Measurements from ENCODE around the gene GARIN5A. TPM values are rescaled to one million over a fixed set of nuclear protein-coding genes. Genes with fewer than 3 reads are reported as not detected.

GARIN5A gene
- total RNA-seq, 1 experiment from 2014 or later = 2.0 TPM

- H3K4me1 ChIP-seq (ENCODE audit: control insufficient read depth, insufficient read depth, low read length) = no peaks in the 10 kb centered on the region
- no peak overlapping the region for H3K4me3 ChIP-seq (ENCODE audit: low read depth in 2 of 2, low read length in 2 of 2)
- no peaks in the 10 kb centered on the region for H3K36me3 ChIP-seq (ENCODE audit: control insufficient read depth, insufficient read depth, low read length)
- TF ChIP-seq CTCF (IDR thresholded peaks at IDR 0.05) (no peak), TCF7L2 (IDR thresholded peaks at IDR 0.05; ENCODE audit: low read depth, low read length) (no peak), REST (IDR thresholded peaks at IDR 0.05; ENCODE audit: insufficient read depth in 1 of 2, low read depth in 2 of 2, low read length in 1 of 2) (no peak), POLR2AphosphoS5 (IDR thresholded peaks at IDR 0.05; ENCODE audit: low read depth, low read length) (no peak), SIN3A (IDR thresholded peaks at IDR 0.05; ENCODE audit: borderline replicate concordance, insufficient read depth, low read depth, low read length) (no peak)
- no peaks in the 10 kb centered on the region for H3K27me3 ChIP-seq (ENCODE audit: control insufficient read depth, insufficient read depth, low read length)
- H3K9me3 ChIP-seq (ENCODE audit: control insufficient read depth, insufficient read depth, low read depth, low read length) = no peaks in the 10 kb centered on the region
- H3K27ac ChIP-seq (ENCODE audit: low read length) = no peak overlapping the region
- intact Hi-C loops (cut with micrococcal nuclease; ENCODE audit: unreplicated experiment) (no loop called here), in situ Hi-C loops (cut with HindIII; ENCODE audit: low pct_unique_long_range_greater_than_20kb, low sequenced_read_pairs) (no loop called here)
- no peak for DNase-seq (ENCODE audit: low read depth, low spot score)
- ChIA-PET POLR2A (no interaction called here), CTCF (no interaction called here)
- no TSS peak for BruUV-seq (replicated peaks)
- no peak for ATAC-seq
These were observed 55.8 kb downstream of the GARIN5A start for GRCh38 chr19:50420808-50421207.

- Histone ChIP-seq H3K4me3 (ENCODE audit: low read depth in 2 of 2, low read length in 2 of 2) (no peak overlapping the region), H3K27ac (ENCODE audit: low read length) (no peak overlapping the region), H3K36me3 (ENCODE audit: control insufficient read depth, insufficient read depth, low read length) (no peaks in the 10 kb centered on the region), H3K27me3 (ENCODE audit: control insufficient read depth, insufficient read depth, low read length) (no peaks in the 10 kb centered on the region), H3K4me1 (ENCODE audit: control insufficient read depth, insufficient read depth, low read length) (no peaks in the 10 kb centered on the region), H3K9me3 (ENCODE audit: control insufficient read depth, insufficient read depth, low read depth, low read length) (no peaks in the 10 kb centered on the region)
- POLR2A ChIA-PET = no interaction called here
- intact Hi-C loops (cut with micrococcal nuclease; ENCODE audit: unreplicated experiment) (no loop called here), in situ Hi-C loops (cut with HindIII; ENCODE audit: low pct_unique_long_range_greater_than_20kb, low sequenced_read_pairs) (no loop called here)
- CTCF ChIA-PET = no interaction called here
- TF ChIP-seq REST (IDR thresholded peaks at IDR 0.05; ENCODE audit: insufficient read depth in 1 of 2, low read depth in 2 of 2, low read length in 1 of 2) (no peak), SIN3A (IDR thresholded peaks at IDR 0.05; ENCODE audit: borderline replicate concordance, insufficient read depth, low read depth, low read length) (no peak)
- ATAC-seq (no peak), DNase-seq (ENCODE audit: low read depth, low spot score) (no peak)
- BruUV-seq (replicated peaks) = no TSS peak
These were observed 56.5 kb downstream of the GARIN5A start for GRCh38 chr19:50420127-50420526.

All from Panc1 (cell line).